ENCODE data around the gene ARHGAP40. TPM values are rescaled to one million over a fixed set of nuclear protein-coding genes. Genes with fewer than 3 reads are reported as not detected.
A peak's percentile ranks its signal among the peaks of the same experiment; 100 is the strongest.

Gene ARHGAP40
- total and polyA plus RNA-seq, 2 of the 8 experiments (the other 6 are each of a cell fraction or from before 2014, with no cell fraction given) = 0.74 to 1.4 TPM

DNA sequence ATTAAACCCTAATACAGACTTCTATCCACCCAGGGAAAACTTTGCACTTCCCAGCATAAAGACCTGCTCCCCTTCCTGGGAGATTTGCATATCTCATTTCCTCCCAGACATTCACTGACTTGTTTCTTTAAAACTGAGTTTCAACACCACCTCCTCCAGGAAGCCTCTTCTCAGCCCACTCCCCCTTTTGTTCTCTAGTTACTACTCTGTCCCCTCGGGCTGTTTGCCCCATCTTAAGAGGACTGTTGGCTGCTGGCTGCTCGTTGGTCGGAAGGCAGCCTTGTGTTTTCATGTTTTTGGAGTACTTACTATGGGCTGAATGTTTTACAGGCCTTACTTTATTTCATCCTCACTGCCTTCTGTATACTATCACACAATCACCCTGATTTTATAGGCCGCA lies 6.6 kb downstream of the ARHGAP40 start:
- no peak overlapping the region for H3K18ac ChIP-seq (ENCODE audit: extremely low read depth, low read length)
- no peak overlapping the region for H2BK20ac ChIP-seq (ENCODE audit: low read length)
- H3K4me2 ChIP-seq (ENCODE audit: insufficient read depth in 1 of 2, low read depth in 2 of 2, low read length in 2 of 2) = no peak overlapping the region
- no peak overlapping the region for H2BK5ac ChIP-seq (ENCODE audit: low read depth, low read length)
- no peak overlapping the region for H3K4ac ChIP-seq (replicated peaks; ENCODE audit: insufficient read length, low read depth, low read length)
- H4K5ac ChIP-seq (ENCODE audit: insufficient read length, low read depth, low read length) = no peak overlapping the region
- no peak for FAIRE-seq
- H4K91ac ChIP-seq (replicated peaks; ENCODE audit: insufficient read length, low read length) = peak overlapping the region; percentile 51
- H3K27me3 ChIP-seq (replicated peaks in 1 of 4; ENCODE audit: control insufficient read depth in 3 of 4, extremely low read depth in 1 of 4, insufficient read depth in 3 of 4, low read length in 3 of 4) = no peaks in the 10 kb centered on the region
- no peaks in the 10 kb centered on the region for H4K20me1 ChIP-seq (replicated peaks in 1 of 2; ENCODE audit: control insufficient read depth in 1 of 2, insufficient read depth in 2 of 2, low read length in 2 of 2)
- peak overlapping the region; percentile 38 for H2BK120ac ChIP-seq (replicated peaks; ENCODE audit: low read depth, low read length)
- H3K79me1 ChIP-seq (ENCODE audit: low read depth, low read length) = no peaks in the 10 kb centered on the region
- ChIA-PET CTCF (ENCODE audit: partially characterized antibody) (no interaction called here), POLR2A (ENCODE audit: partially characterized antibody) (no interaction called here)
- H3K14ac ChIP-seq (ENCODE audit: insufficient read length) = no peak overlapping the region
- no peak overlapping the region for H3K4me3 ChIP-seq (ENCODE audit: extremely low read depth in 1 of 4, insufficient read depth in 2 of 4, low read depth in 3 of 4, low read length in 4 of 4)
- H3K36me3 ChIP-seq (ENCODE audit: control insufficient read depth in 2 of 4, insufficient read depth in 4 of 4, low read length in 3 of 4) = no peaks in the 10 kb centered on the region
- H2AFZ ChIP-seq (ENCODE audit: low read length) = no peak overlapping the region
- H4K8ac ChIP-seq (ENCODE audit: extremely low read depth, insufficient read depth, low read length) = no peak overlapping the region
- no peaks in the 10 kb centered on the region for H3K9me3 ChIP-seq (ENCODE audit: insufficient read depth in 2 of 2, low read depth in 1 of 2, low read length in 1 of 2)
- no peaks in the 10 kb centered on the region for H3K79me2 ChIP-seq (ENCODE audit: control insufficient read depth in 1 of 2, insufficient read depth in 2 of 2, low read length in 2 of 2)
- H2BK15ac ChIP-seq (ENCODE audit: low read length) = no peak overlapping the region
- H3K23ac ChIP-seq (ENCODE audit: insufficient read length) = no peak overlapping the region
- WGBS, 2 experiments (ENCODE audit: extremely low coverage in 1 of 2, insufficient coverage in 1 of 2, insufficient read length in 1 of 2, insufficient replicate concordance in 2 of 2, low coverage in 1 of 2, low lambda C conversion rate in 2 of 2, missing lambda C conversion rate in 1 of 2) = 69% methylated on average over 4 of the region's 4 CpGs; no CpG with 5 or more reads in 1 of the 2 experiments
- TF ChIP-seq PHF8 (conservative IDR thresholded peaks at IDR 0.05; ENCODE audit: low read depth, low read length) (no peak), KDM4A (IDR thresholded peaks at IDR 0.05; ENCODE audit: low read depth, low read length, severe bottlenecking) (no peak), TCF12 (IDR thresholded peaks at IDR 0.05; ENCODE audit: low read depth, low read length) (no peak), RBBP5 (IDR thresholded peaks at IDR 0.05; ENCODE audit: borderline replicate concordance, low read depth, low read length) (no peak), TAF1 (IDR thresholded peaks at IDR 0.05; ENCODE audit: low read depth, low read length) (no peak)
- H3K27ac ChIP-seq (ENCODE audit: low read depth, low read length) = no peak overlapping the region
- DNase-seq (ENCODE audit: low read depth in 1 of 2, low spot score in 2 of 2) = no peak
- H2BK12ac ChIP-seq (ENCODE audit: low read depth, low read length) = peak overlapping the region; percentile 50; the same call in 1 of the 2 replicates
- no peak overlapping the region for H2AK5ac ChIP-seq (ENCODE audit: low read depth, low read length)
- no peaks in the 10 kb centered on the region; a peak in 2 of 7 replicates for H3K4me1 ChIP-seq (replicated peaks in 1 of 4; ENCODE audit: control insufficient read depth in 3 of 4, insufficient read depth in 4 of 4, low read length in 3 of 4)
- no peak overlapping the region for H3K9ac ChIP-seq (replicated peaks in 1 of 4; ENCODE audit: extremely low read depth in 1 of 4, low read depth in 3 of 4, low read length in 3 of 4)
- H3K56ac ChIP-seq (replicated peaks; ENCODE audit: insufficient read length, low read depth, low read length) = no peak overlapping the region
- H3K23me2 ChIP-seq (ENCODE audit: low read depth, low read length) = no peaks in the 10 kb centered on the region

Measured in H1 (cell line).